PC-9 (cell line): ENCODE data around the gene ARFGAP3.

Source experiments
- EZH2 ChIP-seq: fragments of 200-600 bp; sonication (generic); IDR thresholded peaks from 2 replicates; pipeline ENCODE4 v1.8.0; 2017; ENCODE audit warnings: antibody characterized with exemption, low read depth
- TF ChIP-seq, protein P1 (sequence below): fragments of 200-600 bp; sonication (generic); conservative IDR thresholded peaks from 2 replicates; pipeline ENCODE4 v1.6.1; 2017; ENCODE audit warnings: mixed run types, antibody characterized with exemption, mild to moderate bottlenecking, moderate library complexity

DNA sequence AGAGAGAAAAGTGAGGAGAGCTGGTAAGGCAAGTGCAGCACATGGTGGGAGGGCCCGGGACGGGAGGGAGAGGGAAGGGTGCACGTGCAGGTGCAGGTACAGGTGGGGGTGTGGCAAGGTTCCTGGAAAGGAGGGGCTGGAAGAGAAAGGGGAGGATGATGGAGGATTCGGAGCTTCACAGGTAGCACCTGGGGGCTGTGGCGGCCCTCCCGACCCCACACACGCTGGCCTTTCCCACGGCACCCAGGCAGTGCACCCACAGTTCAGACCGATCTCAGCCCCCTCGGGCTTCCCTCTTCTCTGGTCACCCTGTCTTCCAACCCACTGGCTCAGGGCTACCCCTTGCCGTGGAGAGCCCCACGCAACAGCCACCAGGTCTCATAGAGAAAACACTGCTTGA, 69.1 kb downstream of the ARFGAP3 start:
- TF ChIP-seq, protein P1, sequence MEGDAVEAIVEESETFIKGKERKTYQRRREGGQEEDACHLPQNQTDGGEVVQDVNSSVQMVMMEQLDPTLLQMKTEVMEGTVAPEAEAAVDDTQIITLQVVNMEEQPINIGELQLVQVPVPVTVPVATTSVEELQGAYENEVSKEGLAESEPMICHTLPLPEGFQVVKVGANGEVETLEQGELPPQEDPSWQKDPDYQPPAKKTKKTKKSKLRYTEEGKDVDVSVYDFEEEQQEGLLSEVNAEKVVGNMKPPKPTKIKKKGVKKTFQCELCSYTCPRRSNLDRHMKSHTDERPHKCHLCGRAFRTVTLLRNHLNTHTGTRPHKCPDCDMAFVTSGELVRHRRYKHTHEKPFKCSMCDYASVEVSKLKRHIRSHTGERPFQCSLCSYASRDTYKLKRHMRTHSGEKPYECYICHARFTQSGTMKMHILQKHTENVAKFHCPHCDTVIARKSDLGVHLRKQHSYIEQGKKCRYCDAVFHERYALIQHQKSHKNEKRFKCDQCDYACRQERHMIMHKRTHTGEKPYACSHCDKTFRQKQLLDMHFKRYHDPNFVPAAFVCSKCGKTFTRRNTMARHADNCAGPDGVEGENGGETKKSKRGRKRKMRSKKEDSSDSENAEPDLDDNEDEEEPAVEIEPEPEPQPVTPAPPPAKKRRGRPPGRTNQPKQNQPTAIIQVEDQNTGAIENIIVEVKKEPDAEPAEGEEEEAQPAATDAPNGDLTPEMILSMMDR, result no peak
- no peak for TF ChIP-seq EZH2
